Esophagus muscularis mucosa (tissue), 3 donors: ENCODE results near the gene SPTB.

Source experiments
- CTCF ChIP-seq, 3 experiments: fragments of 200-600 bp in 2 of 3; fragments of 450-650 bp in 1 of 3; sonication (generic) in 2 of 3; IDR thresholded peaks; one replicate each; pipeline ENCODE4 v1.5.1; 2017 to 2019; ENCODE audit warnings: antibody characterized with exemption in 3 of 3, mild to moderate bottlenecking in 2 of 3, moderate library complexity in 1 of 3
- POLR2AphosphoS5 ChIP-seq, 2 donors: sonication (generic); formaldehyde crosslinking; IDR thresholded peaks; one replicate each; pipeline ENCODE4 v1.6.1; 2017; ENCODE audit warnings: antibody characterized with exemption in 2 of 2

- TF ChIP-seq POLR2AphosphoS5 (IDR thresholded peaks at IDR 0.05) (no peak), CTCF (IDR thresholded peaks at IDR 0.05) (no peak)
Measured at GRCh38 chr14:64728856-64729255, 150.9 kb downstream of the SPTB start.
